DMS53 treated with DMSO at 0.1 percent for 48 hours (cell line): Measurements from ENCODE around the gene PPFIBP2.
"Not testable (repeated sequence)": the region's sequence is repeated elsewhere in the genome, so short reads cannot be mapped to it uniquely, and the experiment has no call there.

ENCODE experiments used
- DNase-seq: peaks from one replicate; lab custom pipeline; 2025; ENCODE audit not compliant: unreplicated experiment; lab: John Stamatoyannopoulos, UW

The PPFIBP2 gene

DNA sequence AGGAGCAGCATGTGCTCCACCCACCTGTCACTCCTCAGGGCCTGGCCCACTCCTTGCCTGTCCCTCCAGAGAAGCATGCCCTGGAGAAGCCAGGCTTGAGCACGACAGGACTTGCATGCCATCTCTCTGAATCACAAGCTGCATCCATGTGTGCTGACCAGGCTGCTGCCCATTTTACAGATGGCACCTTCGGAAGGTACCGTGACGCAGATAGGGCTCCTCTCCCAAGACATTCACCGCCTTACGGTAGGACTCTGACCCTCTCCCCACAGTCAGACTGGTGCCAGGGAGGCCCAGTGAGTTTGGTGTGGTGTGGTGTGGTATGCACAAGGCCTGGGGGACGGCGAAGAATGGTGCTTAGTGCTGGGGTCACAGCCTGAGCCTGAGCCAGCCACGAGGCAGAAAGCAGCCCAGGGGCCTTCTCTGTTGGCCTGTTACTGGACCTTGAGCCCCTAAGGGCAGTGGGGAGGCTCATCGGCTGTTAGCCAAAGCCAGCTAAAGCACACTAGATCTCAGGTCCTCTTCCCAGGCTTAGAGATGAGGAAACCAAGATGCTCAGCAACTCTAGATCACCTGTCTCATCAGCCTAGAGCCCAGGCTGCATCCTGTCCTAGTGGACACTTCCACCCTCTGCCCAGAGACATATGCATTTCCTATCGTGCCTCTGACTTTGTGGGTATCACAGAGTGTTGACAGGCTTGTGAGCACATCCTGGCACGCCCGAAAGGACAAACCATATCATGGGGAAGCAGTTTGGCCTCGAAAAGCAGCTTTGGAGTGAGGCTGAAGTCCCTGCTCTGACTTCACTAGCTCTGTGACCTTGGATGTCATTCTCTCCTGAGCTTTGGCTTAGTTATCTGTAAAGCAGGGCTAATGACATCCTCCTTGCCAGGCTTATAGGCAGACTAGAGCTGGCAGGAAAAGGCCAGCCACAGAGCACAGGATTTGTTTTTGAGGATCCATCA, 141.7 kb downstream of the PPFIBP2 start:
- no peak for DNase-seq

GRCh38 chr11:7656704-7657103, 142.9 kb downstream of the PPFIBP2 start:
- no peak for DNase-seq

GRCh38 chr11:7657306-7658025, 143.7 kb downstream of the PPFIBP2 start:
- DNase-seq, result peak; percentile 1

- not testable (repeated sequence) for DNase-seq
Measured at GRCh38 chr11:7663531-7663930, 149.7 kb downstream of the PPFIBP2 start.

DNA sequence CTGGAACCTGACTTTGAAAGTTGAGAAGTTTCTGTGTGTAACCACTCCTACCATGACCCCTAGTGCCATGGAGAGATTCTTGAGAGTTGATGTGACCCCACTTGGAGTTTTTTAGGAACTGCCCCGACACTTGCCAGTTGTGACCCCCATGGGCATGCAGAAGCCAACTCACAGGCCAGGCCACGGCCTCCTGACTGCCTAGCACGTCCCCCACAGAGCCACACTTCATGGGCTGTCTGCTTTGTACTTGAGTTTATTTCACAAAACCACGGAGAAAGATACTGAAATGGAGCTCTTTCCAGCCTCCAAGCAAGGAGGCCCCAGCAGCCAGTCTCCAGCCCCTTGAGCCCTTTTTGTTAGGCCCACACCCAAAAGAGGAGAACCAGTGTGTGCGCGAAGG, 151.1 kb downstream of the PPFIBP2 start:
- DNase-seq, result no peak

GRCh38 chr11:7665473-7666291, 151.9 kb downstream of the PPFIBP2 start:
- DNase-seq, result peak; percentile 83

DNA sequence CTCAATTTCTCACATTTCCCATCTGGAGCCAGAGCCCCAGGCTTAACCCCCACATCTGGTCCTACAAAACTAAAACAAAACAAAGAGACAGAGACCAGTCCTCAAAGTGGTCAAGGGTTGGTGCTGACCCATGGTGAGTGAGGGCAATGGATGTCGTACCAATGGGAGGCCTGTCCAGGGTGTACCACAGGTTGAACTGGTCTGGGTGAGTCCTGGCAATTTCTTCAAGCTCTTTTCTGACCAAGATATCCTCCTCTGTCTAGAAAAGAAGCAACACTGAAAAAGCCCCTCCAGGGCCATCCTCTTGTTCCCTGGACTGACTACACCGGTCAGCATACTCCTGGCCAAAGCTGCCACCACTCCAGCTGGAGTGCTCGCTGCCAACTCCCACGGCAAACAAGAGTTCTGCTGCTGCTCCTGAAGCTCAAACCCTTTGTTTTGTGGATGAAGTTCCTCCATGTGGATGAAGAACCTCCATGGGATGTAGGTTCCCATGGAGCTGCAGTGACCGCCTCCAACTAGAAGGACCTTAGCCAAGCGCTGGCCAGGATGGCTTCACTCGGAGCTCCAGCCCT, 152.6 kb downstream of the PPFIBP2 start:
- no peak for DNase-seq

- DNase-seq, result no peak
Measured at GRCh38 chr11:7667460-7667859, 153.7 kb downstream of the PPFIBP2 start.

GRCh38 chr11:7668464-7668863, 154.7 kb downstream of the PPFIBP2 start:
- no peak for DNase-seq

DNA sequence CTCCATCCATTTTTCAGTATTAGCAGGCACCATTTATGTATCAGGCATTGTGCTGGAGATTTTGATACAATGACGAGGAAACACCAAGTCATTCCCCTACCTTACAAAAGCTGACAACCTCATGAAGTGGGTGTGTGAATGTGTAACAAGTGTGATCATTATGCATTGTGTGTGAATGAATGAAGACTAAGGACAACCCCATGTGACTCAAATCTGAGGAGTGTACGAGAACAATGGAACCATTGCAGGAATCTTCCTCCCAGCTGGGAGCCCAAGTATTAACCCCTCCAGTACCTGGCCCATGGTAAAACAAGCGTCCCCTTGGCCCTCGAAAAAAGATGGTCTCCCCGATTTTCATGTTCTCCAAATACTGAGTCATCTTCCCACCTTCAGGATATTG, 155.1 kb downstream of the PPFIBP2 start:
- DNase-seq, result no peak

DNA sequence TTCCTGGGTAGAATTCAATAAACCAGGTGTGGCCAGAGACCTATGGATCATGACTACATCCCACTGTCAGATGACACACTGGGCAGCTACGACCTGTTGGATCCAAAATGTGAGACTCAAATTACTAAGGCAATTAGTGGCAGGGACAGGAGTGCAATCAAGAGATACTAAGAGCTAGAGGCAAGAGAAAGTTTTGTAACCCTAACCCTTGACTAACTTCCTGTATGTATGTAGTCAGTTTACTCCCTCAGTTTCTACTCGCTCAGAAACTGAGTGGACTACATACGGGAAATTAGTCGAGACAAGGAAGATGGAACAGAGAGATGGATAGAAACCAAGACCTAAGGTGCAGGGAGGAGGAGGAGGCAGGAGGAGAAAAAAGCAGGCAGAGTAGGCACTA, 156.8 kb downstream of the PPFIBP2 start:
- DNase-seq, result no peak

DNA sequence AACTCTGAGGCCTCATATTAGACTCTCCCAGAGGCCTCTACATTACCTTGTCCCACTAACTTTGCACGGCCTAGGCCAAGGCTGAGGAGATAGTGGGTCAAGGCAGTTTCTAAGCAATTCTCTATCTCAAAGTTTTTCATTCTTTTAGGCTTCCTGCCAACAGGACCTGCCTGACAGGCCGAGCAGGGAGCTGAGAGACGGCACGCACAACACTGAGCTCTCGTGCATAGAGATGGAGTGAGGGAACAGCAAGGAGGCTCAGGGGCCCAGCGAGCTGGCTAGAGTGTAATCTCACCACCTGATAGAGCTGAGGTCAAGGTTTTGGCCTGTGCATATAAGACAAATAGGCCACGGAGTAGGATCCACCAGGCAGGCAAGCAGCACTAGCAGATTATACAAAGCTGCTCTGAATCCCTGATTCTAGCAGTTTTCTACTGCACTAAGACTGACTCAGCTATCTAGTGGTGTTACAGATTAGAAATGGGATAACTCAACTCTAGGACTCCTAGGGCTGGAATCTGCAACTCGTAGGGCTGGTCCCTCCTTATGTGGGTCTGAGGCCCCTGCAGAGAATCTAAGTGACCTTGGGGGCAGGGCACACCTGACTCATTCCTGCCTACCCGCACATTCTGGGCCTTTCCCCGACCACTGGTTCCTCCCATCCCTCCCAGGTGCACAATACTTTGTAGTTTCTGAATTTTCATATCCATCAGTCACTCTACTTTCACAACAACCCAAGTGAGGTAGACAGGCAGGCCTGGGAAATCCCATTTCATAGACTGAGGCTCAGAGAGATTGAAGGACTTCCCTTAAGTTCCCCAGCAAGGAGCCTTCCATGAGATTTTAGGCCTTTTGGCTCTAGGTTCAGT, 157.8 kb downstream of the PPFIBP2 start:
- no peak for DNase-seq

DNA sequence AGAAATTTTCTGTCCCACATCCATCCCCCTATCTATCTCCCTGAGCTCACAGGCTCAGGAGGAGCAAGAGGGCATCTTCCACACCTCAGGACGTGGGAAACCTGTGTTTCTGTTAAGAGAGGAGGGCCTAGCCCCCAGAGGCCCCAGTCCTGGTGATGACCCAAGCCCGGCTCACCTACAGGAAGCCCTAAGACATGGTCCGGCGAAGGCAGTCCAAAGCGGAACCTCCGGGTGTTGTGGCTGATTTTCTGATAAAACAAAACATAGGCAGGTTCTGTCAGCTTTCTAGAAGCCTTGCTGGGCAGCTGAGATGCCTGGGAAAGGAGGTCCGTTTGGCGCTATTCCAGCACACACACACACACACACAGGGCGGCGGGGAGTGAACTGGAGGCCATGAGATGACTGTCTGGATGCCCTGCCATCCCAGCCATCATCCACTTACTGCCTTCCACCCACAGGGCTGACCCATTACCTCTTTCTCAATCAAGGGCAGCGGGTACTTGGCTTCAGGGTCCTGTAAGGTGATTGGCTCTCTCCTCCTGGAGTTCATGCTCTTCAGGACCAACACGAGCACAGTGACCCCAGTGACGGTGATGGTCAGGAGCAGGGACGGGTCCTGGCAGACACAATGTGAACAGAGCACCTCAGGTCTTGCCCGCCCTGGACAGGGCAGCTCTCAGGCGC, 158.6 kb downstream of the PPFIBP2 start:
- no peak for DNase-seq

GRCh38 chr11:7672960-7673723, 159.3 kb downstream of the PPFIBP2 start, which contains the start of gene CYB5R2:
TSS of gene CYB5R2 (minus strand) at chr11:7673500. CDS start at chr11:7672825, 675 bp downstream.
- peak; percentile 41 for DNase-seq

GRCh38 chr11:7673724-7674434, 160.1 kb downstream of the PPFIBP2 start:
- peak; percentile 11 for DNase-seq

DNA sequence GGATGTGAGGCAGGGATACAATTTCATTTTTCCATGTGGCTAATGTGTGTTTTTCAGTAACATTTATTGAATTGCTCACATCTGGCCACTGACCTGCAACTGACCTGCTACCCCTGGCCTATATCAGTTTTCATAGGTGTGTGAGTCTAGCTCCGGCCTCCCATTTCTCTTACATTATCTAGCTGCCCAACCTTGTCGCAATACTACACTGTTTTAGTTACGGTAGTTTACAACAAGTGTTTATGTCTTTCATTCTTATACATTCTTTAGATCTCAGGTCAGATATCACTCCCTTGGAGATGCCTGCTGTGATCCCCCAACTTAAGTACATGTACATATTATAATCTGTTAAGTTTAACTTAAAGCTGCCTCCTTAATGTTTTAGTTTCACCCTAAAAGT, 161.8 kb downstream of the PPFIBP2 start:
- DNase-seq, result no peak

DNA sequence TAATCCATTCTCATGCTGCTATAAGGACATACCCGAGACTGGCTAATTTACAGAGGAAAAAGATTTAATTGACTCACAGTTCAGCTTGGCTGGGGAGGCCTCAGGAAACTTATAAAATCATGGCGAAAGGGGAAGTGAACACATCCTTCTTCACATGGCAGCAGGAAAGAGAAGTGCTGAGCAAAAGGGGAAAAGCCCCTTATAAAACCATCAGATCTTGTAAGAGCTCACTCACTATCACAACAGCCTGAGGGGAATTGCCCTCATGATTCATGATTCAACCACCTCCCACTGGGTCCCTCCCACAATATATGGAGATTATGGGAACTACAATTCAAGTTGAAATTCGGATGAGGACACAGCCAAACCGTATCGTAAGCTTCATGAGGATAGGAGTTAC, 163.3 kb downstream of the PPFIBP2 start:
- DNase-seq, result no peak

DNA sequence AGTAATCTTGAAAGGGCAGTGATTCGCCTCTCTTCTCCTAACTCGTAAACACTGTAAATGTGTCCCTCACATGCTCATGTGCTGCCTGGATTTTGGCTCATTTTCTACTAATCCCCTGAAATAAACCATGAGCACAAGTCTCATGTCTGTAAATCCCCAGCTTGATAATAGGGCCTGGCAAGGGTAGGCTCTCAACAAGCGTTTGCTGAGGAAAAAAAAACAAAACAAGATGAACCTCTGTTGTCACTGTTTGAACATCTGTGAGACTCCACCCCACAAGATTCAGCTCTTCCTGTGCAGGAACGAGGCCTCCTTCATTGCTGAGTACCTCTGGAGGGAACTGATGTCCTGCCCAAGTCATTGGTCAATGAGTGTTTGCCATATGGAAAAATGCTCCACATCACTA, 164.0 kb downstream of the PPFIBP2 start:
- DNase-seq, result no peak
